K562 (cell line): ENCODE measurements around the gene CMPK1. TPM values are rescaled to one million over a fixed set of nuclear protein-coding genes. Genes with fewer than 3 reads are reported as not detected.

Experiments used
- ATAC-seq: fragments of 200-7000 bp; cut with Tn5 transposase; 3 replicates; pipeline ENCODE4 v1.9.1; 2020; ENCODE audit warnings: moderate library complexity
- BruUV-seq: library from RNA; stranded (reverse); fragments of 400-500 nt; replicated peaks from 2 replicates; lab custom pipeline; 2021; lab: Mats Ljungman, UMichigan
- CTCF ChIA-PET: fragments of 300-600 bp; formaldehyde crosslinking; extraction: SDS; loops from one replicate; lab custom pipeline; 2021; ENCODE audit warnings: low intra/inter-chr PET ratio; lab: Yijun Ruan, JAX
- POLR2A ChIA-PET: fragments of 300-600, 350-650 bp; sonication (Branson Sonifier 250); formaldehyde crosslinking; extraction: SDS; loops from one replicate; lab custom pipeline; 2021; ENCODE audit warnings: antibody characterized with exemption, inconsistent platforms; lab: Yijun Ruan, JAX
- DNase-seq, 4 experiments: peaks; one replicate each; pipeline versions ENCODE4 v3.0.0 to v3.0.0-alpha.2; 2011 to 2018; ENCODE audit warnings: low spot score in 3 of 4, mixed read lengths in 3 of 4; ENCODE audit errors: extremely low read depth in 1 of 4
- FAIRE-seq: peaks from 2 replicates; lab custom pipeline; 2011; peaks lifted over from hg19 to GRCh38; lab: Jason Lieb, UNC
- H2AFZ ChIP-seq: 2 replicates; pipeline ENCODE4 v1.6.0; 2011; ENCODE audit warnings: low read depth, low read length, control low read depth, inconsistent platforms
- H3K27ac ChIP-seq: fragments of 200-600 bp; 3 replicates; pipeline ENCODE4 v1.8.0; 2011; ENCODE audit warnings: low read depth, mild to moderate bottlenecking, control low read depth, inconsistent platforms, low read length, moderate library complexity, mixed read lengths; ENCODE audit errors: extremely low read depth
- H3K27me3 ChIP-seq, 2 experiments: fragments of 300-600 bp in 1 of 2; 2 replicates in 1 of 2; 3 replicates in 1 of 2; pipeline versions ENCODE4 v1.6.0 to v1.8.0; 2011; ENCODE audit warnings: inconsistent platforms in 2 of 2, low read length in 2 of 2, mild to moderate bottlenecking in 1 of 2, mixed read lengths in 1 of 2, moderate library complexity in 1 of 2; ENCODE audit not compliant: control insufficient read depth in 2 of 2, insufficient read depth in 2 of 2
- H3K36me3 ChIP-seq: fragments of 300-600 bp; 3 replicates; pipeline ENCODE4 v1.8.0; 2011; ENCODE audit warnings: mild to moderate bottlenecking, low read length, inconsistent platforms; ENCODE audit not compliant: control insufficient read depth, insufficient read depth
- H3K4me1 ChIP-seq, 2 experiments: fragments of 200-600 bp in 1 of 2; replicated peaks in 1 of 2; 2 replicates in 1 of 2; 3 replicates in 1 of 2; pipeline versions ENCODE4 v1.5.1 to v1.8.0; 2011; ENCODE audit warnings: inconsistent platforms in 2 of 2, low read length in 2 of 2, mild to moderate bottlenecking in 1 of 2, mixed read lengths in 1 of 2, moderate library complexity in 1 of 2; ENCODE audit not compliant: control insufficient read depth in 2 of 2, insufficient read depth in 2 of 2
- H3K4me2 ChIP-seq: 2 replicates; pipeline ENCODE4 v1.6.1; 2011; ENCODE audit warnings: low read length, control low read depth, inconsistent platforms, mixed read lengths; ENCODE audit not compliant: insufficient read depth
- H3K4me3 ChIP-seq: fragments of 200-600 bp; sonication (generic), shearing (Covaris generic); 2 replicates; pipeline ENCODE4 v1.5.1; 2016; ENCODE audit warnings: control low read depth, inconsistent platforms
- H3K79me2 ChIP-seq: fragments of 200-600 bp; 3 replicates; pipeline ENCODE4 v1.8.0; 2011; ENCODE audit warnings: low read length, inconsistent platforms; ENCODE audit not compliant: control insufficient read depth, insufficient read depth
- H3K9ac ChIP-seq, 2 experiments: 2 replicates each; pipeline versions ENCODE4 v1.6.0 to v1.6.1; 2011; ENCODE audit warnings: low read depth in 2 of 2, low read length in 2 of 2, control low read depth in 1 of 2, inconsistent platforms in 1 of 2, mild to moderate bottlenecking in 1 of 2, mixed read lengths in 1 of 2; ENCODE audit not compliant: insufficient read depth in 1 of 2
- H3K9me1 ChIP-seq: one replicate; pipeline ENCODE4 v1.6.0; 2011; ENCODE audit warnings: inconsistent platforms, mild to moderate bottlenecking, low read length, moderate library complexity; ENCODE audit not compliant: control insufficient read depth, insufficient read depth
- H3K9me3 ChIP-seq: replicated peaks from 2 replicates; pipeline ENCODE4 v1.5.1; 2011; ENCODE audit warnings: low read depth, low read length, inconsistent platforms; ENCODE audit not compliant: control insufficient read depth, insufficient read depth
- H4K20me1 ChIP-seq: replicated peaks from 2 replicates; pipeline ENCODE4 v1.6.1; 2011; ENCODE audit warnings: low read length, inconsistent platforms, mixed read lengths; ENCODE audit not compliant: control insufficient read depth, insufficient read depth
- CCAR2 ChIP-seq: fragments of 200-400 bp; formaldehyde crosslinking; IDR thresholded peaks from 2 replicates; pipeline ENCODE4 v1.6.1; 2017; ENCODE audit warnings: mild to moderate bottlenecking, low read depth, low read length
- COPS2 ChIP-seq: fragments of 450-650 bp; conservative IDR thresholded peaks from 2 replicates; pipeline ENCODE4 v1.6.1; 2016; ENCODE audit warnings: mild to moderate bottlenecking, moderate library complexity
- CTCF ChIP-seq, 3 experiments: IDR thresholded peaks in 2 of 3; conservative IDR thresholded peaks in 1 of 3; 2 replicates each; pipeline ENCODE4 v1.5.1; 2011 to 2012; ENCODE audit warnings: low read length in 3 of 3, mild to moderate bottlenecking in 3 of 3, control low read depth in 2 of 3, improper control_type of control experiment in 1 of 3, inconsistent platforms in 1 of 3, low read depth in 1 of 3, mixed read lengths in 1 of 3, moderate library complexity in 1 of 3; ENCODE audit not compliant: insufficient read depth in 2 of 3
- E2F1 ChIP-seq: sonication (generic); formaldehyde crosslinking; IDR thresholded peaks from 2 replicates; pipeline ENCODE4 v1.8.1; 2023; ENCODE audit warnings: mild to moderate bottlenecking, missing genetic modification reagents, moderate library complexity
- FOXP1 ChIP-seq: sonication (generic); formaldehyde crosslinking; IDR thresholded peaks from 2 replicates; pipeline ENCODE4 v1.8.0; 2022; ENCODE audit warnings: mild to moderate bottlenecking, missing genetic modification reagents
- GABPB1 ChIP-seq: sonication (generic); formaldehyde crosslinking; IDR thresholded peaks from 2 replicates; pipeline ENCODE4 v1.8.0; 2022; ENCODE audit warnings: mild to moderate bottlenecking, missing genetic modification reagents
- HDAC2 ChIP-seq: fragments of 450-650 bp; IDR thresholded peaks from 2 replicates; pipeline ENCODE4 v1.6.1; 2016; ENCODE audit warnings: mild to moderate bottlenecking
- HMG20B ChIP-seq: fragments of 250-450 bp; sonication (Bioruptor Pico); IDR thresholded peaks from 2 replicates; pipeline ENCODE4 v1.5.0; 2021; ENCODE audit warnings: mild to moderate bottlenecking
- HNRNPLL ChIP-seq: fragments of 200-400 bp; formaldehyde crosslinking; IDR thresholded peaks from 2 replicates; pipeline ENCODE4 v1.6.1; 2017; ENCODE audit warnings: low read length, low read depth, mild to moderate bottlenecking; ENCODE audit not compliant: poor library complexity, severe bottlenecking
- NCOA1 ChIP-seq: fragments of 450-650 bp; IDR thresholded peaks from 2 replicates; pipeline ENCODE4 v1.6.1; 2016; ENCODE audit warnings: low read depth
- PRPF4 ChIP-seq: fragments of 200-400 bp; formaldehyde crosslinking; IDR thresholded peaks from one replicate; pipeline ENCODE4 v1.6.1; 2017; ENCODE audit warnings: low read length, low read depth, mild to moderate bottlenecking; ENCODE audit not compliant: insufficient read depth, poor library complexity, severe bottlenecking
- RNF2 ChIP-seq: sonication (generic); IDR thresholded peaks from 2 replicates; pipeline ENCODE4 v1.6.1; 2016
- SAP30 ChIP-seq: fragments of 200-600 bp; sonication (generic); IDR thresholded peaks from 2 replicates; pipeline ENCODE4 v1.6.1; 2012; ENCODE audit warnings: borderline replicate concordance, low read depth, mild to moderate bottlenecking, moderate library complexity, low read length, control low read depth, inconsistent platforms; ENCODE audit not compliant: insufficient read depth, poor library complexity, severe bottlenecking
- SMAD4 ChIP-seq: fragments of 250-450 bp; sonication (Bioruptor Pico); conservative IDR thresholded peaks from 2 replicates; pipeline ENCODE4 v1.8.0; 2021; ENCODE audit warnings: inconsistent platforms, mild to moderate bottlenecking, moderate library complexity
- U2AF2 ChIP-seq: fragments of 200-400 bp; formaldehyde crosslinking; optimal IDR thresholded peaks from 2 replicates; pipeline ENCODE3; 2017; ENCODE audit warnings: low read depth, mild to moderate bottlenecking, low read length
- ZBTB2 ChIP-seq: fragments of 450-650 bp; IDR thresholded peaks from 2 replicates; pipeline ENCODE4 v1.6.1; 2016; ENCODE audit warnings: antibody characterized with exemption
- ZKSCAN8 ChIP-seq: fragments of 200-800 bp; sonication (Bioruptor generic); IDR thresholded peaks from 2 replicates; pipeline ENCODE4 v1.6.1; 2016; ENCODE audit warnings: missing genetic modification characterization, missing compliant biosample characterization
- ZNF133 ChIP-seq: fragments of 250-450 bp; sonication (Bioruptor Pico); IDR thresholded peaks from 2 replicates; pipeline ENCODE4 v1.4.0; 2020; ENCODE audit warnings: mild to moderate bottlenecking
- ZNF431 ChIP-seq: sonication (generic); formaldehyde crosslinking; IDR thresholded peaks from 2 replicates; pipeline ENCODE4 v1.8.0; 2022; ENCODE audit warnings: mild to moderate bottlenecking, missing genetic modification reagents
- ZZZ3 ChIP-seq: fragments of 450-650 bp; IDR thresholded peaks from 2 replicates; pipeline ENCODE4 v1.6.1; 2016; ENCODE audit warnings: antibody characterized with exemption, mild to moderate bottlenecking, moderate library complexity
- WGBS: fragments of 100-300 bp; shearing (Covaris generic); methylation state at CpG from one replicate; pipeline ENCODE4 v1.1.6; 2016; ENCODE audit warnings: low coverage, mixed read lengths; ENCODE audit not compliant: insufficient coverage; ENCODE audit errors: missing lambda C conversion rate; 5-methylcytosine and 5-hydroxymethylcytosine counted together
- in situ Hi-C: fragments of 300-500 bp; cut with MboI; formaldehyde crosslinking; loops from 4 replicates; pipeline ENCODE4 v1.15.0; 2018; ENCODE audit warnings: inconsistent platforms, mixed read lengths
- intact Hi-C: fragments of 100-400 bp; cut with micrococcal nuclease; formaldehyde crosslinking; loops from 2 replicates; pipeline ENCODE4 v1.14.2; 2022
- polyA plus RNA-seq, 8 experiments: library from polyadenylated mRNA; depleted of rRNA in 4 of 8; stranded (reverse) in 5 of 8; unstranded in 3 of 8; fragments of >200 nt; fragmentation: Nextera tagmentation in 2 of 8; fragmentation: Illumina TruSeq in 1 of 8; extraction: Ambion mirVana in 2 of 8; extraction: Trizol in 1 of 8; gene quantifications; 2 replicates each; pipeline versions ENCODE4 v1.2.1 to v1.2.3, GENCODE V29; 2011 to 2014; ENCODE audit warnings: inconsistent platforms in 1 of 8, missing spikeins in 1 of 8
- total RNA-seq, 7 experiments: library from RNA; depleted of rRNA in 6 of 7; stranded (reverse); fragments of >200 nt in 6 of 7; fragmentation: Illumina TruSeq in 2 of 7; extraction: Trizol in 2 of 7; gene quantifications; 2 replicates each; pipeline versions ENCODE4 v1.2.1 to v1.2.3, GENCODE V29; 2011 to 2021; ENCODE audit warnings: low replicate concordance in 1 of 7

CMPK1 gene
- total and polyA plus RNA-seq, 9 of the 15 experiments (the other 6 are each of a cell fraction or from before 2014, with no cell fraction given): 54.5 to 197 (median 116) TPM

GRCh38 chr1:47367651-47368050, 34.1 kb downstream of the CMPK1 start:
- peaks cover 46% of the 10 kb centered on the region for H3K36me3 ChIP-seq
- no peak overlapping the region for H3K9ac ChIP-seq
- H3K4me2 ChIP-seq: no peak overlapping the region
- intact Hi-C loops (no loop called here), in situ Hi-C loops (no loop called here)
- no peaks in the 10 kb centered on the region for H3K27me3 ChIP-seq
- ATAC-seq: no peak
- no TSS peak for BruUV-seq
- no peaks in the 10 kb centered on the region for H3K9me3 ChIP-seq
- no peaks in the 10 kb centered on the region for H3K9me1 ChIP-seq
- peaks cover 38% of the 10 kb centered on the region for H3K79me2 ChIP-seq
- no peak overlapping the region; the same call in 2 of the 3 replicates for H3K27ac ChIP-seq
- H2AFZ ChIP-seq: no peak overlapping the region
- no peak for FAIRE-seq
- no peak overlapping the region for H3K4me3 ChIP-seq
- TF ChIP-seq COPS2: no peak
- no peak for TF ChIP-seq ZBTB2
- TF ChIP-seq ZNF431 (CRISPR knock-in tag): no peak
- no peak for TF ChIP-seq U2AF2
- TF ChIP-seq E2F1 (CRISPR knock-in tag): no peak
- no peak for TF ChIP-seq GABPB1 (CRISPR knock-in tag)
- TF ChIP-seq ZKSCAN8 (CRISPR knock-in tag): no peak
- TF ChIP-seq SMAD4 (CRISPR knock-in tag): no peak
- no peak for TF ChIP-seq HMG20B (CRISPR knock-in tag)
- TF ChIP-seq CCAR2: no peak
- no peak for TF ChIP-seq PRPF4
- TF ChIP-seq HDAC2: no peak
- TF ChIP-seq SAP30: no peak
- no peak for TF ChIP-seq ZZZ3
- no peak for TF ChIP-seq CTCF (IDR thresholded peaks at IDR 0.05 in 2 of 3, conservative IDR thresholded peaks at IDR 0.05 in 1 of 3; ENCODE audit: insufficient read depth in 2 of 3, low read depth in 1 of 3, low read length in 3 of 3)
- TF ChIP-seq FOXP1: no peak
- no peak for TF ChIP-seq RNF2
- TF ChIP-seq NCOA1: no peak
- TF ChIP-seq HNRNPLL: no peak
- TF ChIP-seq ZNF133 (CRISPR knock-in tag): no peak
- H4K20me1 ChIP-seq: 0 out of 2 replicates have a peak, but pooled peaks cover 4% of the 10 kb centered on the region
- 93% methylated on average over 7 of the region's 7 CpGs for WGBS
- H3K4me1 ChIP-seq: no peaks in the 10 kb centered on the region
- POLR2A ChIA-PET: interaction anchor here (0.8 to 1.4 kb wide), 2 partner anchors 15 to 21 kb away, joined by 4 to 5 read pairs; no protein-coding TSS in a partner anchor
- CTCF ChIA-PET: no interaction called here
- DNase-seq: no peak
